ENCODE results near the gene NUP205.
"Not testable (repeated sequence)": the region's sequence is repeated elsewhere in the genome, so short reads cannot be mapped to it uniquely, and the experiment has no call there.

The NUP205 gene

GRCh38 chr7:135668852-135669395 lies 111.2 kb downstream of the NUP205 start:
- DNase-seq, result not testable (repeated sequence)

DNA sequence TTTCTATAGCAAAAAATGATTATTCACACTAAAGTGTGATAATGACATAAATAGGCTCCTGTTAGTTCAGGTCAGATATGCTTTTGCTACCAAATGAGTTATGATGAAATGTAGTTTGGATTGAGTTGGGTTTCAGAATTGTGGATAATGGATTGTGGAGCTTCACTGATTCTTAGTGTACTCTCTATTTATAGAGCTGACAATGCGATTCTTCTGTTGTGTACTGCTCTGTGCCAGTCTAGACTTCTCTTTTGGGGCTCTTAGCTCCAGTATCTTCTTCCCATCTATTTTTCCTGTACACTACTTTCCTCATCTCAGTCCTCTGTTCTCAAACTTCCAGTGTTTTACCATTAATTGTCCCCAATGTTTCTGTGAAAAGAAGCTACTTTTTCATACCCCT lies 112.1 kb downstream of the NUP205 start:
- no peak for DNase-seq

DNA sequence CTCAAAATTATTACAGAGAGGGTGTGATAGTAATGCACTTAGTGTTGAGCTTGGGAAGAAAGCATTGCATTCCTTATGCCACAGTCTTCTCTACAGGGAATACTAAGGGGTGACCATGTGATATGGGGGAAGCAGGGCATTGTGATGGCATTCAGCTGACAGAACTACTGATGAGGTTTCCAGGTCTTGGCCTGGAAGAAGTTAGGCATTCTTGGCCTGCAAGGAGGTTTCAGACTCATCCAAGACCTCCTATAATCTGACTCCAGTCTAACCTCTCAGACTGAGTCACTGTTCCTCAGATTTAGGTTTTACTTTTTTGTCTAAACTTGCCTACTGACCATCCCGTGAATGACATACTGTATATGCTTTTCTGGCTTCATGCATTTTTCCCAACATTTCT lies 112.5 kb downstream of the NUP205 start:
- DNase-seq, result peak; percentile 73

DNA sequence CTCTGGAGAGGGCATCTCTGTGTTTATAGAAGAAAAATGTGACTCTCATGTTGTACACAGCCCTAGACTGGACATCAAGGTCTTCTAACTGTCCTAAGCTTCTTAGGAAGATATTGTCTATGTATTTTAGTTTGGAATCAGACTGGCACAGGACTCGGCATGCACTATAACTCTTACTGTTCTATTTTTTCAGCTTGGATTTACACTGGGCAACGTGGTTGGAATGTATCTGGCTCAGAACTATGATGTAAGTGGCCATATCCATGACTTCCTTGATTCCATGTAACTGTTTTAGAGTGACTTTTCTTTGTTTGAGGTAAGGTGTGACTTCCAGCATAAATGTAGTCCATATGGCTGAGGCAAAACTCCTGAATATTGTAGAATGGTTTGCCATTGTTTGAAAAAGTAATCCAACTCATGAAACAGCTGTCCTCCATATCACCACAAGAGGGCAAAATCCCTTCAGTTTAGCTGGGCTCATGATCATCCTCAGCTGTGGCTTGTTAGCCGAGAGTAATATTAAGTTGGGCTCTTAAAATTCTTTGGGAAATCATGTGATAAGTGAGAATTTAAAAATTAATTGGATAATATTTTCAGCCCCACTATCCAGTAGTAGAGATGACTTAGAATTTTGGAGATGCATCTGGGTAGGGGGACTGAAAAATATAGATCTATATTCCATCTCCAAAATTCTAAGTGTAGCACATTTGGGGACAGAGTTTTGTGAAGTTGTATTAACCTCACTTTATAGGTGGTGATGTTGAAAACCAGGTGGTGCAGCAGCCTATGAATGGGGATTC lies 115.0 kb downstream of the NUP205 start:
- DNase-seq, result peak; percentile 72

GRCh38 chr7:135673360-135673706 lies 115.6 kb downstream of the NUP205 start:
- DNase-seq, result peak; percentile 22

- DNase-seq, result peak; percentile 27
These were observed 121.2 kb downstream of the NUP205 start for GRCh38 chr7:135678612-135679575.

- DNase-seq, result no peak
These were observed 124.0 kb downstream of the NUP205 start for GRCh38 chr7:135681762-135682161.

GRCh38 chr7:135682191-135682590 lies 124.5 kb downstream of the NUP205 start:
- no peak for DNase-seq

DNA sequence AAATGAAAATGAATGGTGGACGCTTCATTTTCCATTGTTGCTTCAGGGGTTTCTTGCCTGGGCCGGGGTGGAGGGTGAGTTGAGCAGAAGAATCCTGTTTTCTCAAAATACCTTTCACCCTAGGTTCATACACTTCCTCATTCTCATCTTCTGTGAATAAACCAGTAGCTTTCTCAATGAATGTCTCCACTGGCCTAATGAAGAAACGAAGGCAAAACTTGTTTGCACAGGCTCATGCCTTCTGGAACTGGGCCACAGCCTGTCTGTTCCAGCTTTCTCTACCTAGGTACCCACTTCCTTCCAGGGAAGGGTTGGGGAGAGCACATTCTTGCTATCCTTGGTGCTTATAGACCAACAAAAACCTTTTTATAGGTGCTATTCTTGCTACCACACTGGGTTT lies 125.9 kb downstream of the NUP205 start:
- no peak for DNase-seq

- peak; percentile 47 for DNase-seq
These were observed 126.4 kb downstream of the NUP205 start for GRCh38 chr7:135684136-135684535.

- no peak for DNase-seq
These were observed 127.0 kb downstream of the NUP205 start for GRCh38 chr7:135684699-135685098.

- peak; percentile 68 for DNase-seq
These were observed 127.8 kb downstream of the NUP205 start for GRCh38 chr7:135685306-135686084.

DNA sequence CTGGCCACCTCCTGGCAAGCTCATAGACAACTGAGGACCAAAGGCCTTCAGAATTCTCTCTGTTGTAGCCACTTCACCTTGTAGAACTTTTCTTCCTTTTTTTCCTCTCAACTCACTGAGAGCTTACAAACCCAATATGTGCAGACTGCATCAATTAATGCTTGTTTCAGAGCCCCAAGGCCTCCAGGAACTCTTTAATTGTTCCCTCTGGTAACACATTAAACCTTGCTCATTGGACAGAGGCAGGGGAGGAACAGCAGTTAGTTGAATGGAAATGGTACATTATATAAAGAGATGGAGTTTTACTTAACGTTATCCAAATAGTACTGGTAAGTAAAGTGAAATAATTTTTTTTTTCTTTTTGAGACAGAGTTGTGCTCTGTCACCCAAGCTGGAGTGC lies 129.7 kb downstream of the NUP205 start:
- DNase-seq, result no peak

GRCh38 chr7:135690566-135690965 lies 132.8 kb downstream of the NUP205 start:
- DNase-seq, result peak; percentile 72

DNA sequence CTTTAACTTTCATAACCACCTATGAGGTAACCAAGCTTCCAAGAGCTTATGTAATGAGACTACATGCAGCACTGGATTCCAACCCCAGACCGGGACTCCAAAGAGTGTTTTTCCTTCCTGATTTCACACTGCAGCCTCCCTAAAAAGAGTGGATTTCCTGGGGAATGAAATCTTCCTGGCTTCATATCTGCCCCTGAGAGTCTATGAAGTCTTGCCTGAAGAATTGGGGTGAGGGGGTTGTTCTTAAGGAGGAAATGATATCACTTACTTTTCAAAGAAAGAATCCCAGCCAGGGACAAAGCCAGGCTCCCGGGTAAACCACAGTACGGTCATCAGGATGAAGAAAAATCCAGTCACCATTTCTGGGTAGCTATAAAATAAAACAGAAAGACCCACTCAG lies 134.3 kb downstream of the NUP205 start:
- DNase-seq, result no peak

DNA sequence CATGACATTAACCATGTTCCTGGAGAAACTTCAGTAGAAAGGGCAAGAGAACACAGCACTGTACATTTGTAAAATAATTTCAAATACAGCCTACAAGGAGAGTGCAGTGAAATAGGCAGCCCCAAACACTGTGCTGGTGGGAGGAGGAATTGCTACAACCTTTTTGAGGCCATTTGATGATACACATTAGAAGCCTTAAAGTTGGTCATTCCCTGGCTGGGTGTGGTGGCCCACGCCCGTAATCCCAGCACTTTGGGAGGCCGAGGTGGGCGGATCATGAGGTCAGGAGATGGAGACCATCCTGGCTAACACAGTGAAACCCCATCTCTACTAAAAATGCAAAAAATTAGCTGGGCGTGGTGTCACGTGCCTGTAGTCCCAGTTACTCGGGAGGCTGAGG lies 134.9 kb downstream of the NUP205 start:
- DNase-seq, result not testable (repeated sequence)

GRCh38 chr7:135693558-135693957 lies 135.8 kb downstream of the NUP205 start:
- no peak for DNase-seq

GRCh38 chr7:135697276-135698049 lies 139.7 kb downstream of the NUP205 start:
- no peak for DNase-seq
